ENCODE measurements around the gene RPS18. TPM values are rescaled to one million over a fixed set of nuclear protein-coding genes. Genes with fewer than 3 reads are reported as not detected.

The RPS18 gene
- total and polyA plus RNA-seq, 9 of the 15 experiments (the other 6 are each of a cell fraction or from before 2014, with no cell fraction given), result 5,023 to 17,516 (median 8,131) TPM

DNA sequence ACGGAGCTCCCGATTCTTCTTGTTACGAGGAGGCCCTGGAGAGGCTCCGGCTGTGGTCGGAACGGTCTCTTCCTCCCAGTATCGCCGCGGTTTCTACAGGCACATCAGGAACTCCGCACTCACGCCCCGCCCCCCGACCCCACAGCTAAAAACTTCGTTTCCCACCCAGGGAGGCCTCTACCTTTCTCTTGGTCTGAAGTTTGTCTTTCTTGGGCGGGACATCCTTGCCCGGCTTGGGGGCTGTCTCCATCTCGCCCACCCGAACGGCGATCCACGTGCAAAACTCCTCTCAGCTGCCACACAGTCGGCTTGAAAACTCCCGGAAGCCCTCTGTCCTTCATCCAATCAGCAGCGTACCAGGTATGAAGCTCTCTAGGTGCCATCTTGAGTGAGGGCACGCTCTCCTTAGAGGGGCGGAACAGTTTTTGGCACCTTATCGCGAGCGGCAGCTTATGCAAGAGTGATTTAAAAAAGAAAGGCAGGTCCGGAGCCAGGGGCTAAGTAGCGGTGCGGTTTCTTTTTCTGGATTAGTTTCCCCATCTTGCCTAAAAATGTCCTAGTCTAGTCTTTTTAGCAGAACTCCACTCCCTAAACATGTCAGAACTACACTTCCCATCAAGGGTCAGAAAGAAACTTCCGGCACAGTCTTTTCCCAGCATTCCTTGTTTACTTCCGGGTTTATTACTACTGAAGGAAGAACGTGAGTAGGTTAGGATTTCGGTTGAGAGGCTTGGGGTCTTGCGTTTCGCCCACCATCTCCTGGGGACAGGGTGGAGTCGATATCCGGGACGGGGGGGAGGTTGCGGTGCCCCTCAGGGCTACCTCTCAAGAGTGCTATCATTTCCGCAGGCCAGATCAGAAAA, 17.3 kb downstream of the RPS18 start, which contains the start of the genes PFDN6 and WDR46 (continued):
- TF ChIP-seq ZNF589 (CRISPR knock-in tag; IDR thresholded peaks at IDR 0.05; ENCODE audit: low read depth), result peak; percentile 47; the same call in 1 of the 2 replicates
- TF ChIP-seq SETDB1 (IDR thresholded peaks at IDR 0.05; ENCODE audit: low read length), result no peak
- TF ChIP-seq, protein P1, sequence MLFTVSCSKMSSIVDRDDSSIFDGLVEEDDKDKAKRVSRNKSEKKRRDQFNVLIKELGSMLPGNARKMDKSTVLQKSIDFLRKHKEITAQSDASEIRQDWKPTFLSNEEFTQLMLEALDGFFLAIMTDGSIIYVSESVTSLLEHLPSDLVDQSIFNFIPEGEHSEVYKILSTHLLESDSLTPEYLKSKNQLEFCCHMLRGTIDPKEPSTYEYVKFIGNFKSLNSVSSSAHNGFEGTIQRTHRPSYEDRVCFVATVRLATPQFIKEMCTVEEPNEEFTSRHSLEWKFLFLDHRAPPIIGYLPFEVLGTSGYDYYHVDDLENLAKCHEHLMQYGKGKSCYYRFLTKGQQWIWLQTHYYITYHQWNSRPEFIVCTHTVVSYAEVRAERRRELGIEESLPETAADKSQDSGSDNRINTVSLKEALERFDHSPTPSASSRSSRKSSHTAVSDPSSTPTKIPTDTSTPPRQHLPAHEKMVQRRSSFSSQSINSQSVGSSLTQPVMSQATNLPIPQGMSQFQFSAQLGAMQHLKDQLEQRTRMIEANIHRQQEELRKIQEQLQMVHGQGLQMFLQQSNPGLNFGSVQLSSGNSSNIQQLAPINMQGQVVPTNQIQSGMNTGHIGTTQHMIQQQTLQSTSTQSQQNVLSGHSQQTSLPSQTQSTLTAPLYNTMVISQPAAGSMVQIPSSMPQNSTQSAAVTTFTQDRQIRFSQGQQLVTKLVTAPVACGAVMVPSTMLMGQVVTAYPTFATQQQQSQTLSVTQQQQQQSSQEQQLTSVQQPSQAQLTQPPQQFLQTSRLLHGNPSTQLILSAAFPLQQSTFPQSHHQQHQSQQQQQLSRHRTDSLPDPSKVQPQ (CRISPR knock-in tag; IDR thresholded peaks at IDR 0.05; ENCODE audit: borderline replicate concordance), result no peak
- no peak for TF ChIP-seq CAMTA2 (CRISPR knock-in tag; conservative IDR thresholded peaks at IDR 0.05)
- peak; percentile 60 for TF ChIP-seq RBM25 (IDR thresholded peaks at IDR 0.05; ENCODE audit: low read depth, low read length, severe bottlenecking)
- no peak for TF ChIP-seq TCF7L2 (IDR thresholded peaks at IDR 0.05; ENCODE audit: low read depth, low read length)
- TF ChIP-seq, protein P2, sequence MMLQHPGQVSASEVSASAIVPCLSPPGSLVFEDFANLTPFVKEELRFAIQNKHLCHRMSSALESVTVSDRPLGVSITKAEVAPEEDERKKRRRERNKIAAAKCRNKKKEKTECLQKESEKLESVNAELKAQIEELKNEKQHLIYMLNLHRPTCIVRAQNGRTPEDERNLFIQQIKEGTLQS (IDR thresholded peaks at IDR 0.05), result peak; percentile 30; the same call in 1 of the 2 replicates
- TF ChIP-seq, protein P2 (CRISPR knock-in tag; conservative IDR thresholded peaks at IDR 0.05), result no peak
- peak; percentile 54 for TF ChIP-seq TBP (optimal IDR thresholded peaks at IDR 0.05; ENCODE audit: low read depth, low read length)
- no peak for TF ChIP-seq DACH1 (IDR thresholded peaks at IDR 0.05; ENCODE audit: partially characterized antibody)
- TF ChIP-seq, protein P3, sequence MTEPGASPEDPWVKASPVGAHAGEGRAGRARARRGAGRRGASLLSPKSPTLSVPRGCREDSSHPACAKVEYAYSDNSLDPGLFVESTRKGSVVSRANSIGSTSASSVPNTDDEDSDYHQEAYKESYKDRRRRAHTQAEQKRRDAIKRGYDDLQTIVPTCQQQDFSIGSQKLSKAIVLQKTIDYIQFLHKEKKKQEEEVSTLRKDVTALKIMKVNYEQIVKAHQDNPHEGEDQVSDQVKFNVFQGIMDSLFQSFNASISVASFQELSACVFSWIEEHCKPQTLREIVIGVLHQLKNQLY (CRISPR knock-in tag; conservative IDR thresholded peaks at IDR 0.05), result no peak
- TF ChIP-seq ZNF184 (CRISPR knock-in tag; IDR thresholded peaks at IDR 0.05), result no peak
- no peak for TF ChIP-seq ZEB2 (IDR thresholded peaks at IDR 0.05)
- TF ChIP-seq SMAD3 (CRISPR knock-in tag; conservative IDR thresholded peaks at IDR 0.05), result 0 out of 2 replicates have a peak, but pooled peaks have one; percentile 76
- no peak for TF ChIP-seq MED1 (CRISPR knock-in tag; IDR thresholded peaks at IDR 0.05; ENCODE audit: borderline replicate concordance)
- TF ChIP-seq HDAC6 (IDR thresholded peaks at IDR 0.05; ENCODE audit: low read depth, low read length), result no peak
- no peak for TF ChIP-seq KAT8 (IDR thresholded peaks at IDR 0.05; ENCODE audit: low read depth)
- TF ChIP-seq, protein P4, sequence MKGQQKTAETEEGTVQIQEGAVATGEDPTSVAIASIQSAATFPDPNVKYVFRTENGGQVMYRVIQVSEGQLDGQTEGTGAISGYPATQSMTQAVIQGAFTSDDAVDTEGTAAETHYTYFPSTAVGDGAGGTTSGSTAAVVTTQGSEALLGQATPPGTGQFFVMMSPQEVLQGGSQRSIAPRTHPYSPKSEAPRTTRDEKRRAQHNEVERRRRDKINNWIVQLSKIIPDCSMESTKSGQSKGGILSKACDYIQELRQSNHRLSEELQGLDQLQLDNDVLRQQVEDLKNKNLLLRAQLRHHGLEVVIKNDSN (CRISPR knock-in tag; IDR thresholded peaks at IDR 0.05), result peak; percentile 27; the same call in 1 of the 2 replicates
- TF ChIP-seq ZNF586 (CRISPR knock-in tag; conservative IDR thresholded peaks at IDR 0.05), result no peak
- no peak for TF ChIP-seq CTBP1 (IDR thresholded peaks at IDR 0.05; ENCODE audit: borderline replicate concordance)
- TF ChIP-seq EGR1 (conservative IDR thresholded peaks at IDR 0.05), result peak; percentile 33; the same call in 1 of the 2 replicates
- peak; percentile 37; the same call in 1 of the 2 replicates for TF ChIP-seq TEAD4 (IDR thresholded peaks at IDR 0.05; ENCODE audit: low read length)
- no peak for TF ChIP-seq TEAD4 (CRISPR knock-in tag; IDR thresholded peaks at IDR 0.05; ENCODE audit: borderline replicate concordance)
- no peak for TF ChIP-seq YBX1 (IDR thresholded peaks at IDR 0.05)
- no peak; the same call in 1 of the 2 replicates for TF ChIP-seq FOXJ3 (CRISPR knock-in tag; IDR thresholded peaks at IDR 0.05)

All from K562 (cell line).